Stimulated activated CD8-positive, alpha-beta memory T cell treated with anti-CD3 and anti-CD28 coated beads, Interleukin-2, amount 100 ng/mL, for 48 hours (primary cell): ENCODE measurements around the gene ANGPTL1.
"Not testable (repeated sequence)": the region's sequence is repeated elsewhere in the genome, so short reads cannot be mapped to it uniquely, and the experiment has no call there.

ENCODE experiments used
- DNase-seq, 2 donors: peaks; one replicate each; pipeline ENCODE4 v3.0.0-alpha.2; 2020; ENCODE audit warnings: low read depth in 2 of 2

The ANGPTL1 gene

DNA sequence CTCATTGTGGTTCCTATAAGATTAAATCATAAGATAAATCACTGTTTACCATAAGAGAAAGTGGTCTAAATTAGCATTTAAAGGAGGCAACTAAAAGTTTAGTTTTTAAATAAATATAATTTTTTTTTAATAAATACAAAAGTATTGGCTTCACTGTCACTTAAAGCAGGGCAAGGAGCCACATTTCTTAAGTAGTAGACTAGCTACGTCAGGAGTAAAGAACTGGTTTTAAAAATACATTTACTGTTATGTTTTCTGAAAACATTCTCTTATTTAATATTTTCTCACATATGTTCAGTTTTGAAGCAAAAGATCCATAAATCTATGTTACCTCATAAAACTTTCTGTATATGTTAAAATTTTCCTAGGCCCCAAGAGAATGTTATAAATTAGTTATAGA lies 2.2 kb downstream of the ANGPTL1 start:
- DNase-seq, result no peak

DNA sequence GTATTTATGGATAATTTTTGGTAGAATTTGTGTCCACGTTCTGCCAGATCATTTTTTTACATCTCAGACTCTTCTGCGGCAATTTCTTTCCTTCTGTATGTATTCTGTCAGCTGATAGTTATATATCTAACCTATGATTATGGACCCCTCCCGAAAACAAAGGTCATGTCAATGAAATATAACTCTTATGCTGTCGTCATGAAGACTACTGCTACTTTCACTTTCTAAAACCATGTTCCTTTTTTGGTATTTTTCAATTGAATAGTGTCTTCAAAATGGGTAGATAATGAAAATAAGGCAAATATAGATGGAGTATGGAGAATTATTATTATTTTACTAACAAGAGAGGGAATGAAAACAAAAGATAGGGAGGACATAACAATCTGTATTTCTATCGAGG lies 3.2 kb downstream of the ANGPTL1 start:
- no peak for DNase-seq

DNA sequence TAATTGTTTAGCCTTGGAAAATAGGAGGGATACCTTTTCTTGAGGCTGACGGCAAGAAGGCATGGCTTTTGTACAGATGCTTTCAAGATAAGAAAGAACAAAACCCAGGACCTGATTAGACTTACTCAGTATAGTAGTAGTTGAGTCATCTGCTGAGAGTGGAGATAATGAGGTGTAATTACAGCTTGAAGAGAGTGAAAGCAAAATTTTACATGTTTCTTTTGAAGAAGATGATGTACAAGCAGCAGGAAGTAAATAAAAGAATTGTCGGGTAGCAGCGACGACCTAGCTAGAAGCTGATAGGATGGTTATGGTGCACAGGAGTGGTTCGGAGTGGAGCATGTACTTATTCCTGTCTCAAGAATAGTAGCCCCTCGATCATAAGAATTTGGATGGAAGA lies 6.6 kb downstream of the ANGPTL1 start:
- DNase-seq, result no peak

DNA sequence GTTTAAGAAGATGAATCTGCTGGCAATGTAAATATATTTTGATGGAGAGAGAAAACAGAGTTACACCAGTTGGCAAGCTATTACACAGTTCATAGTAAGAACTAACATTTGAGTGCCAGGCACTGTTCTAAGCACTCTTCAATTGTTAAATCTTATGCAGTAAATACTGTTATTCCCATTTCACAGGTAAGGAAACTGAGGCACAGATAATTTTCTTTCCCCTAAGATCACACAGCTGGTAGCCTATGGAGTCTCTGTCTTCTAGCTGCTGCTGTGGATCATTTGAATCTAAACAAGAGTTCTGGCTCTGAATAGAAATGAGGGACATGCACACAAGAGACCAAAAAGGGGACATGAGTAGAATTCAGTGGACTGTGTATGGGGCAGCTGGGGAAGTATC lies 8.0 kb downstream of the ANGPTL1 start:
- DNase-seq, result no peak

DNA sequence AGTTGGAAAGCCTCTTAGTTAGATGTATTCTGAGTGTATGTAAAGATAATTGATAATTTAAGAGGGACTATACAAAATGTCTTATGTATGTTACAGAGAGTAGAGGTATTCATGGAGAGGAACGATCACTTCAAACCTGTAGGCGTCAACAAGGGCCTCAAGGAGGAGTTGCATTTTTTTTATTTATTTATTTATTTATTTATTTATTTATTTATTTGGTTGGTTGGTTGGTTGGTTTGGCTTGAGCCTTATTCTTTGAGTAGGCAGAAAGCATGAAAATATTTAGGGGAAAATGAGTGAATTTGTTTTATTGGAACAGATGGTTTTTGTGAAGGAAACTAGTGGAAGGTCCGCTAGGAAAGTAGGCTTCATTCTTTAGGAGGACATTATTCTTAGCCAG lies 8.5 kb downstream of the ANGPTL1 start:
- no peak for DNase-seq

DNA sequence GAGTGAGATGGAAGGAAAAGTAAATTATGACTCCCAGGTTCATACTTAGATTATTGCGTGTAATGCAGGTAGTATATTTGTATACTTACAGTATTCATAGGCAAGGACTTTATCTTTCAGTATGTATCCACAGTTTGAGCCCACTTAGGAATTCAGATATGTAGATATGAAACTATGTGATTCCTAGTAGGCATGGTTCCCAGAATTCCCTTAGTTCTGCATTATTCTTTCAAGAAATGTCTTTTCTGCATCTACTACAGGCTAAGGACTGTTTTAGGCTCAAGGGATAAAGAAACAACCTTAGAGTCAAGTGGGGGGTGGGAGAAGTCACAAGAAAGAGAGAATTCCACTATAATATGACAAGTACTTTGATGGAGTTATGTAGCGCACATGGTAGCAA lies 13.8 kb downstream of the ANGPTL1 start:
- no peak for DNase-seq

DNA sequence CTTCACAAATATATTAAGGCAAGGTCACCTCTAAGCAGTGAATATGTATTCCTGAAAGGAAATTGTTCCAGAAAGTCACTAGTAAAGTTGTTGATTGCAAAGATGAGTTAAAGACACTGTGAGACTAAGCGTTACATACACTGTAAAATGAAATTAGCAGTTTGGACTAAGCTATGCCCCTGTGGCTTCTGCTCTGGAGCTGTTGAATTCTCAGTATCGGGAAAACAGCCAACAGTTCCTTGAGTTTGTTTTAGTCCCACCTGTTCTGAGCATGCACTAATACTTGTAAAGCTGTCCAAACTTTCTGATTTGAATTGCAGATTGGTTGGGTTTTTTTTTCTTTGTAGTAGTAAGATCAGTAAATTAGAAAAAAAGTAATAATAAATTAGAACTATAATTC lies 21.0 kb downstream of the ANGPTL1 start:
- no peak for DNase-seq

DNA sequence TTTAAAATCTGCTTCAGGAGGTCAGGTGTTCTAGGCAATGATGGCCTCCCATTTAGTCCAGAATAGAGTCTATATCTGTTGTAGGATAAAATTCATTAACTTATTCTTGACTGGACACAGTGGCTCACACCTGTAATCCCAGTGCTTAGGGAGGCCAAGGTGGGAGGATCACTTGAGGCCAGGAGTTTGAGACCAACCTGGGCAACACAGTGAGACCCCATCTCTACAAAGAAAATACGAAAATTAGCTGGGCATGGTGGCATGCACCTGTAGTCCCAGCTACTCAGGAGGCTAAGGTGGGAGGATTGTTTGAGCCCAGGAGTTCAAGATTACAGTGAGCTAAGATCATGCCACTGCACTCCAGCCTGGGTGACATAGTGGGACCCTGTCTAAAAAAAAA lies 23.0 kb downstream of the ANGPTL1 start:
- DNase-seq, result not testable (repeated sequence)

DNA sequence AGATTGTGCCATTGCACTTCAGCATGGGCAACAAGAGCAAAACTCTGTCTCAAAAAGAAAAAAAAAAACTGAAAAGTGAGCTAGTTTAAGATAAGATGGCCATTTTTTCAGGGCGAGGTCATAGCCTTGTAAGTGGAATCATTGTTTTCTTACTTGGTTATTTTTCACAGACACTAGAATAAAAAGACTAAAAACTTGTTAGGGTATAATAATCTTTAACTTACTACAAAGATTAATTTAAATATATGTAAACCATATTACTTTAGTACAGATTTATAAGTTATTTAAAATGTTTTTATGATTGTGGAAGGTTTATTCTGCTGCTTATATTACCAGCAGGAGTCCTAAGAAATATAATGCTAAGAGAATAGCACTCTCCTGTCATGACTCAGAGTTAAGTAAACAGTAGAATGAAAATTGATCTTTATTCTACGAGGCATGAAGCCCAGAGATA lies 23.5 kb downstream of the ANGPTL1 start:
- DNase-seq, result no peak

DNA sequence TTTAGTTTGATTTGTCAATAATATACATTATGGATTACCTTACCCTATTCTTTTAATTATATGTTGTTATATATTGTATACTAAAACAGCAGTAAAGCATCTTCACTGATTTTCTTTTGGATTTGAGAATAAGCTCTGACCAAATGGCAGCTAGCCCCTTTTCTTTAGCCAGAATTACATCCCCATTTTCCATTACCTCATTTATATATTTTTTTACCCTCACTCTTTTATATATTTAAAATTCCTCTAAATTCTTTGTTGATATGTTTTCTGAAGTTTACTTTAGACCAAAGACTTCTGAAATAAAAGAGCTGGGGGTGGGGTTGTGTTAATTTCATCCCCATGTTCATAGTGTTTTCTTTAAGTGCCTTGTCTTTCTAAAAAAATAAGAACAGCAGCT lies 24.6 kb downstream of the ANGPTL1 start:
- no peak for DNase-seq

DNA sequence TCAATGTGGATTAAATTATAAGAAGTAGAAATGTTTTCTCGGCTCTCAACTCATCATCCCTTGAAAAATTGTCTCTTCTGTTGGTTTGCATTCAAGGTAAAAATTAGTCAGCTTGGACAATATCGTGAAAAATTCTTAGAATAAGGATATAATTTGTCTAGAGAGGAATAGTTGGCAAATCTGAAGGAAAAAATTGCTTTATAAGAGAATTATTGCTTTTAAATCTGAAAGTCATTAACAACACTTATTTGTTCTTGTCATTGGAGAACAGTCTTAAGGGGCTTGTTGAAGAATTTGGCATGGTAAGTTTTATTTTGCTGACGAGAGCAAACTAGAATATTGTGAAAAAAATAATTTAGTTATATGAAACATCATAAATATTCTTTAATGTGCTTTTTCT lies 26.4 kb downstream of the ANGPTL1 start:
- no peak for DNase-seq

DNA sequence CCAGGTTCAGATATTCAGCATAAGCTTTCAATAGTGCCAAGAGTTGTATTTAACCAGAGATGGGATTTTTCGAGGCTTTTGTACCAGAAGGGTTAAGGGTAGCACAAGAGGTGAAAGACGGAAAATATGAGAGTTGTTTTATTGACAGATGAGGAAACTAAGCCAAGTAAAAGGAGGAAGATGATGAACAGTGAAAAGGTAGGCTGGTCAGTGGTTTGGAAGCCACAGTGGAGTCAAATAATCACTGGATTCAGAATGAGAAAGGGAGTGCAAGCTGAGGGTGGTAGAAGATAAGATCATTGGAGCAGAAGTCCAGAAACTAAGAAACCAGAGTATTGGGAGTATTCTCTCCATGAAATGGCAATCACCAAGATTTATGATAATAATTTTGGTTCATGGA lies 45.7 kb downstream of the ANGPTL1 start:
- no peak for DNase-seq

DNA sequence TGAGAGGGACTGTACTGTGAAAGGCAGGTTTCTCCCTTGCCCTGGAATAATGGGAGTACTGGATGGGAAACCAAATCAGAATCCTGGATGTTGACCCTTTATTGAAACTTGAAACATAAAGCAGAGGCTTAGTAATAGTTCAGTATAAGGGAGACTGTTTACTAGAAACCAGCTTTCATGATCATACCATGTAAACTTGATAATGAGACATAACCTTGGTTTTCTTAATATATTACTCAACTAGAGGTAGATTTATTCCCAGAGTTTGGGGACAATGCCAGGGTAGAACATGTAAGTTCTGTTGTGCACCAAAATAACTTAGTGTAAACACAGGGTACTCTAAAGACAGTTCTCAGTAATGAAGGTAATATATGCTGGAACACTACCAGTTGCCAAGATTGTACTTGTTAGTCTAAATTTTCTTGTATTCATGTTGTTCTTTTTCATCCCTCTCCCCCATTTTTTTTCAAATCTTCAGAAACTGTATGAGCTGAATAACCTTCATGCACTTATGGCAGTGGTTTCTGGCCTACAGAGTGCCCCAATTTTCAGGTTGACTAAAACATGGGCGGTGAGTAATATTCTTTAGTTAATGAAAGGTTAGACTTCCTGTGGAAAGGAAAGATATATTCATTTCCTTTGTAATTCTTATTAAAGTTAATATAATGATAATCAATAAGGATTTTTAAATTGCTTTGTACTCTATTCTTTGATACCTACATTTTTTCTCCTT lies 49.6 kb downstream of the ANGPTL1 start:
- DNase-seq, result no peak

DNA sequence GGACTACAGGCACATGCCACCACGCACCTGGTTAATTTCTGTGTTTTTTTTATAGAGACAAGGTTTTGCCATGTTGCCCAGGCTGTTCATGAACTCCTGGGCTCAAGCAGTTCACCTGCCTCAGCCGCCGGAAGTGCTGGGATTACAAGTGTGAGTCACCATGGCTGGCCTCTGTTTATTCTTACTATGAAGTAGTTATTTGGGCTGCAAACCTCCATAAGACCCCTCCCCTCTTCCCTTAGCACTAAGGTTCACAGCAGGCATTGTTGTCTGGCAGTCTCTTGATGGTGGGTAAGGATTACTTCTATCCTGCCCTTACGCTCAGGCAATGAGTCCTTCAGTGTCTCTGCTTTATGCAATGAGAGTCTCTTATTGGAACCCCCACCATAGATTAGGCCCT lies 51.8 kb downstream of the ANGPTL1 start:
- no peak for DNase-seq

DNA sequence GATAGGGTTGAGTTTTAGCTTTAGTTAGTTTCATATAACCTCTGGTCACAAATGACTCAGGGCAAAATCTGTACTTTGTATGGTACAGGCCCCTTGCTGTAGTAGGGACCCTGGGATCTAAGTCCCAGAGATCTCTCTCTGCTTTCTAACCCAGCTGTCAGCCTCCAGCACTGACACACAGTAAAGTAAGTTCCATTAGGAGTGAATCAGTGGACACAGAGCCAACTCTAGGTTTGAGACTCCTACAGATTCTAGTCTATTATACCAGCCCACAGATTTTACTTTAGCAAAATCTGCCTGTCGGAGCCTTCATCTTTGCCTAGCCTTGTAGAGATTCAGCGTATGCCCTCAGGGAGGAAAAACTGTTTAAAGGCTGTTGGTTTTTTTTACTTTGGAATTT lies 52.5 kb downstream of the ANGPTL1 start:
- no peak for DNase-seq

DNA sequence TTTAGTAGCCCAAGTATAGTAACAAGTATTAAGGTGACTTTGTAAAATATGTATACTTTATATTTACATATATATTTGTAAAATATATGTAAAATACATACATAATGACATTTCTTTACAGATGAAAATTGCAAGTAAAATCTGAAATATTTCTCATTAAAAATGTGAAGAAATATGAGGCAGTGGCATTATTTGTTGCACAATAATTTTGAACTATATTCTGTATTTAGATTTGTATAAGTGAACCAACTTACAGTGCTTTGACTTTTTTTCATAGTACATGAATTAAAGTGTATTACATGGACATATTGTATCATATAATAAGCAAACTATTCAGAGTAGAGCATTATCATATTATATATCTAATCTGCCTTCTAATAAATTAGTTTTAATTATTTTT lies 60.3 kb downstream of the ANGPTL1 start:
- DNase-seq, result no peak

DNA sequence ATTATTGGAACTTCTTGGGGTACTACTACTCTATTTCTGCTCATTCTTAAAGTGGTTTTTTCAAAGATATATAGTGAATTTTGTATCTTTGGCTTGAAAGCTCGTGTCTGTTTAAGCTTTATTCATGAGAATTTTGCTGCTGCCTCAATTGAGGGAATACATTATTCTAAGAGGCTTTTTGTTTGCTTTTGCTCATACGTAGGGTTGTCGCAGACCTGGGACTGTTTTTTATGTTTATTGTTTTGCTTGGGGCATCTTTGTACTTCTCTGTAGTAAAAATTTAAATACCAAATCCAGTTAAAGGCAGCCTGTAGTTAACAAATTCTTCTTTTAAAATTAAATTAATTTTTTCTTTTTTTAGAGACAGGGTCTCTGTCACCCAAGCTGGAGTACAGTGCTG lies 62.3 kb downstream of the ANGPTL1 start:
- no peak for DNase-seq

DNA sequence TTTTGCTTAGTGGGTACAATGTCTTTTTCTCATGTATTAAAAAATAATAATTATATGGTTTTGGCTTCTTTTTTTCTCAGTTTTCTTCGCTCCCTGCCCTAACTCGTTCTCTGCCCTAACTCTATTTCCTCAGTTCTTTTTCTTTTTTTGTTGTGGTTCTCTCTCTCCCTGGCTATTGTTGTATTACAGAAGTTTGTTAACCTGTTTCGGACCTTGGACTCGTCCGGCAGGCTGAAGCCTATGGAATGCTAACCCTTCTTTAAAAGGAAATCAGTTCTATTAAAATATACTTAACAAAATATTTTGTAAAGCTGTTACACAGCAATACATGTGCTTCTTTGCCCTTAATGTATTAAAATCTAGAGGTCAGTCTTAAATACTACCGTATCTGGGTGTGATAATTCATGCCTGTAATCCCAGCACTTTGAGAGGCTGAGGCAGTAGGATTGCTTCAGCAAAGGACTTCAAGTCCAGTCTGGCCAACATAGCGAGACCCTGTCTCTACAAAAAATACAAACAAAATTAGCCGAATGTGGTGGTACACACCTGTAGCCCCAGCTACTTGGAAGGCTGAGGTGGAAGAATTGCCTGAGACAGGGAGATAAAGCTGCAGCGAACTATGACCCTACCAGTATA lies 64.1 kb downstream of the ANGPTL1 start:
- no peak for DNase-seq

DNA sequence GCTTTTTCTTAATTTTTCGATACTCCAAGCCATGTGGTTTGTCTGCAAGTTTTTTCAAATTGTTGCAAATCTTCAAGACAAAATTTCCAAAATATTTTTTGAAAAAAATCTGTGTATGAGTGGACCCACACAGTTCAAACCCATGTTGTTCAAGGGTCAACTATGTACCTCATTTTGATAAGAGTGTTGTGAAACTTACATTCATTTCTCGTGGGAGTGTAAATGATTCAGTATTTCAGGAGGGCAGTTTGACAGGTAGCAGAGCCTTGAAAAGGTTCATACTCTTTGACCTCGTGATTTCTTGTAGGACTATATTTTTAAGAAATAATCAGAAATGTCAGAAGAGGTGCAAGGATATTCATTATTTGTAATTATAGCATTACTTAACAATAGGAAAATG lies 68.0 kb downstream of the ANGPTL1 start:
- no peak for DNase-seq
